Measurements from ENCODE around the gene SSR4.

- no peak for TF ChIP-seq SUZ12 (IDR thresholded peaks at IDR 0.05; ENCODE audit: low read depth, low read length)
- no peak for TF ChIP-seq REST (IDR thresholded peaks at IDR 0.05; ENCODE audit: borderline replicate concordance in 1 of 2, low read depth in 1 of 2, low read length in 2 of 2)
- no peak for TF ChIP-seq CTCF (CRISPR knock-in tag; IDR thresholded peaks at IDR 0.05)
- no peak for TF ChIP-seq FOXM1 (CRISPR knock-in tag; IDR thresholded peaks at IDR 0.05)
Measured at GRCh38 chrX:153793291-153793690, 1.2 kb upstream of the SSR4 start.
